Daoy (cell line): ENCODE measurements around the gene STARD6. TPM values are rescaled to one million over a fixed set of nuclear protein-coding genes. Genes with fewer than 3 reads are reported as not detected.

ENCODE experiments used
- total RNA-seq: library from RNA; depleted of rRNA; stranded (reverse); fragments of >200 nt; shearing (Covaris generic); gene quantifications from 2 replicates; pipeline ENCODE4 v1.2.3, GENCODE V29; 2014; rRNA removed

The STARD6 gene
- total RNA-seq, 1 experiment from 2014 or later = 0.11 TPM

Other genes starting within 250 kb of the STARD6 start
- gene MBD2, start 133.2 kb downstream of the STARD6 start, total RNA-seq = 21.9 and 23.5 TPM in 2 replicates
- gene POLI, start 88.3 kb downstream of the STARD6 start, total RNA-seq = 3.6 and 10.5 TPM in 2 replicates
- gene C18orf54, start within 50 bp of the STARD6 start, total RNA-seq = 5.8 and 7.7 TPM in 2 replicates
- not detected in 2 replicates for gene DYNAP, start 233.4 kb upstream of the STARD6 start, total RNA-seq